Middle frontal gyrus (tissue), 1 donor: ENCODE measurements around the gene TPM1.
A peak's percentile ranks its signal among the peaks of the same experiment; 100 is the strongest.

Source experiments
- DNase-seq: peaks from one replicate; pipeline ENCODE4 v3.0.0-alpha.2; 2015; ENCODE audit warnings: low spot score; ENCODE audit errors: extremely low spot score

Gene TPM1

DNA sequence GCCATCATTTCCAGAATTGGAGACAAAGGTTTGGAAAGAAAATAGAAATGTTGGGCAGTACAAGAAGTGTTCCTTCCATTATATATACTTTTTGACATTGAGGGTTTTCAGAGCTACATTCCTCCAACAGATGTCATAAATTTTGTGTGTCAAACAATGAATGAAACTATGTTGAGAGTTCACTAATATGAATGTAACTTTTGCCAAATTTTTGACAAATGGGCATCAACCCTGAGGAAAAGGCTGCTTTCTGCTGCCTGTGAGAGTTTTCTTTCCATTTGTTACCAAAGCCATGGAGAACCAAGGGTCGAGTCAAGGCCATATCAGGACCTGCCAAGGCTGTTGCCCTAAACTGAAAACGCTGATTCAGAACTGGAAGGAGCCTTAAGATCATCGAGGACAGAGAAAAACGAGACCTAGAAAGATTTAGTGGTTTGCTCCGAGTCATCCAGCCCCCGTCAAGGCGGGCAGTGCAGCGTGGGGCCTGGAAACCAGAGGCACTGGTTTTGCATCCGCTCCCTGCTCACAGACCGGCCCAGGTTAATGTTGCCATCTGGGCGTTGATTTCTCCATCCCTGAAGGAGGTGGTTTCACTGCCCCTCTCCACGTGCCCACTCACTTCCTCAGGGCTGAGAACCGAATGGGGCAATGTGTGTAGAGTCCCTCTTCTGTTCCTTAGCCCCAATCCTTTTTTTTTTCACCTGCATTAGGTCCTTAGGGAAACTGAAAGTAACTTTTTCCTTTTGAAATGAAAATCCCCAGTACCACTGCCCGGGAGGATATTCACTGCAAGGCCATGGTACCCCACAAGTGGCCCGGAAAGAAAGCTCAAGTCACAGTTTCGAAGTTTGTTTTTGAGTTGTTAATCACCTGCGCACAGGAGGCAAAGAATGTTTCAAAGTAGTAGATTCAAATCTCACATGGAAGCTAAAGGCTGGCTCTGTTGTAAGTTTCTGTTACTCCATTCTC, 32.8 kb downstream of the TPM1 start:
- no peak for DNase-seq

DNA sequence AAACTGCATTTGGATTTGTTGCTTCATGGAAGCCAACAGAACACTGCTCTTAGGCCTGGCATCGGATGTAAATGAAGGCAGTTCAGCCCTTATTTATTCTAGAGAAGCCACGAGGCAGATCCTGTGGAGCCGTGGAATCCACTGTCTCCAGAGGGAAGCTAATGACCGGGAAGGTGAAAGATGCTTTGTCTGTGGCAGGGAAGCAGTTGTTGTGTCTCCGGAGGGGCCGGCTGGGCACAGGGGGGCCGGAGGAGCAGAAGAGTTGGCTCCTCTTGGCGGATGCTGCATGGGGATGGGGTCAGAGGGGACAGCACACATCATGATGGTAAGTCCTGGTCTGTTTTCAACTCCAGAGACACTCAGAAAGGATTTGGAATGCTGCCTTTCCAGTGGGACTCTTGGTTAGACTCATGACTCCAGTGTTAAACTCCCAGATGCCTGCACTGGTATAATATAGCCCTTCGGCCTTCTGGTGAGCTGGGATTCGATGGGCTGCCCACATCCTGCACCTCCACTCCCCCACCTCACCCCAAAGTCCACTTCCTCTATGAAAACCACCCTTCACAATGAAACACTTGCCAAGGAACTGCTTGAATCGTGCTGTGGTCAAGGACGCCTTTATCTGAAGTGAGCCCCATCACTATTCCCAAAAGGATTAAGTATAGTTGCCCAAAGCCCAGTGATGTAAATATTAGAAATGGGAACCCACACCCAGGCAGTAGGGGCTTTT, 33.6 kb downstream of the TPM1 start:
- no peak for DNase-seq

DNA sequence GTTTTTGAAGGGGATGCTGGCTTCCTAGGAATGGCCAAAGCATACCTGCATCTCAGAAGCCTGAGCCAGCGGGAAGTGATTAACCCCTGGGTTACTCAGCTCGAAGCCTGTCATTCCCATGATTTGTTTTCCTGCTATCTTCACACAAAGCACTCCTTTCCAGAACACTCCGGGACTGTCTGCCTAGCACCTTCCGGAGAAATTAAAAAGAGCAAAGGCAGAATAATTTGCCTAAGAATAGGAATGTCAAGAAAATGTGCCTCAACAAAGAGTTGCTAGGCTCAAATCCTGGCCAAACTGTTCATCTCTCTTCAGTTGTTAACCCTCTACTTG, 34.1 kb downstream of the TPM1 start:
- no peak for DNase-seq

DNA sequence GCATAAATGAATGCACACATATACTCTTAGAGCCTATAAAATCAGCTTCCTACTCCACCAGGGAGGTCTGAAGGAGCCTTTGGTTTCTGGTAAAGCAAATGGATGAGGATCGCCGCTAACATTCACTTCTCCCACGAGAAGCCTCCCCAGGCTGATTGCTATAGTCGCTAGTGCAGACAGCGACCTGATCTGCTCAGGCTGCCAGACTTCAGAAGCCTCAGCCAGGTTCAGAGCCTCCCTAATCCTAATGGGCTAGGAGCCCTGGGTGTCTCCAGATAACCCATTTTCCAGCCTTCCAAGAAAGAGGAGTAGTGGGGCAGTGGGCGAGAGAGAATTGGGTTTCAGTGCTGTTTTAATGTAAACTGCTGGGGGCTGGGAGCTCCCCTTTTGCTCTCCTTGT, 35.4 kb downstream of the TPM1 start:
- no peak for DNase-seq

DNA sequence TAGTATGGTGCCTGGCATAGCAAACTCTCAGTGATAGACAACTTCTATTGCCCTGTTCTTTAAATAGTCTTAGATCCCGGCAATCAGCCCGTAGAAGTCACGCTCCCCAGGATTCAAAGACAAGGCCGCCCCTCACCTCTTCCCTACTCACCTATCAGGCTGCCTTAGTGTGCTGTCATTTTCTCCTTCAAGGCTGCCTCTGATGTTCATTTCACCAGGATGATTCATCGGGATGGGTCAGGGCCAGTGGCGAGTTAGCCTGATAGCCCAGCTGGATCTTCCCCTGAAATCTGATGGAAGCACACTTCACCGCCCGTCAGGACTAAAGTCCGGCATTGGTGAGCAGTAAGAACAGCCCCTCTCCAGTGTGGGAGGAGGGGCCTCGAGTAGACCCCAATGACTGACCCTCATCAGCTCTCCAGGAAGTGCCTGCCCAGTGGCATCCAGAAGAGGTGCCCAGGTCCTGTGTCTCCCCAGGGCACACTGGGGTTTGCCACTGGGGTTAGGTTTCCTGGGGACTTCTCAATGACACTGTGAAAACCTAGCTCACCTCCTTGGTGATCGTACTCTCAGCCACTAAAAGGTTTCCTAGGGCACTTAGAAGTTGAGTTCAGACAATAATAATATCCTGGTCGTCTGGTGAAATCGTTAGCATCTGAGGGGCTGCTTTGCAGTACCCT, 37.5 kb downstream of the TPM1 start:
- DNase-seq, result no peak

DNA sequence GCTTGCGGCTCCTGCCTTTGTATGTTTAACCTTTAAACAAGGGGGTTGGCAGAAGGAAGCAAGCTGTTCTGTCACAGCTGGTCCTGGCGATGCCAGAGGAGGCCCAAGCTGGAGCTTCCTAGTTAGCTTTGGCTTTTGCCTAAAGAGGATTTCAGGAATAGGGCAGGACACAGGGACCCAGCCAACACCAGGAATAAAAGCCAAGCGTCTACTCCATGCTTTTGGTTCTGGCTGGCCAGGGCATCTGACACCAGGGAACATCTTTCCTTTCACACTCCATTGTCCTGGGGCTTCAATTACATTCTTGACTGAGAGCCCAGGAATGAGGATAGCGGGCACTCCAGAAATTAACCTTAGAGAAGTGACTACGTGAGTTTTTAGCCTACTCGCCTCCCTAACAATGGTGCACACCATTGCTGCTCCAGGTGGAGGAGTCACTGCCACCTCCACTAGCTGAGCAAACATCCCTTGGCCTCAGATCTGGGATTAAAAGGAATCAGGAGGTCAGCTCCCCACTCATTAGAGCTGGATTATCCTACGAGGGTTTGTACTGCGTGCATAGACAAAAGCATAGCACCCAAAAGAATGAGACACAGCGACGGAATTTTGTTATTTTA, 38.2 kb downstream of the TPM1 start:
- DNase-seq, result no peak

DNA sequence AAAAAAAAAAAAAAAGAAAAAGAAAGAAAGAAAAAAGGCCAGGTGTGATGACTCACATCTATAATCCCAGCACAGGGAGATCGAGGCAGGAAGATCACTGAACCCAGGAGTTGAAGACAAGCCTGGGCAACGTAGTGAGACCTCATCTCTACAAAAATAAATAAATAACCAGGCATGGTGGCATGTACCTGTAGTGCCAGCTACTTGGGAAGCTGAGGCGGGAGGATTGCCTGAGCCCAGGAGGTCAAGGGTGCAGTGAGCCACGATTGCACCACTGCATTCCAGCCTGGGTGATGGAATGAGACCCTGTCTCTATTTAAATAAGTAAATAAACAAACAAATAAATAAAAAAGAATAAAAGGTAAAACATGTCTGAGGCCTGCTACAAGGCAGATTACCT, 39.8 kb downstream of the TPM1 start:
- DNase-seq, result no peak

DNA sequence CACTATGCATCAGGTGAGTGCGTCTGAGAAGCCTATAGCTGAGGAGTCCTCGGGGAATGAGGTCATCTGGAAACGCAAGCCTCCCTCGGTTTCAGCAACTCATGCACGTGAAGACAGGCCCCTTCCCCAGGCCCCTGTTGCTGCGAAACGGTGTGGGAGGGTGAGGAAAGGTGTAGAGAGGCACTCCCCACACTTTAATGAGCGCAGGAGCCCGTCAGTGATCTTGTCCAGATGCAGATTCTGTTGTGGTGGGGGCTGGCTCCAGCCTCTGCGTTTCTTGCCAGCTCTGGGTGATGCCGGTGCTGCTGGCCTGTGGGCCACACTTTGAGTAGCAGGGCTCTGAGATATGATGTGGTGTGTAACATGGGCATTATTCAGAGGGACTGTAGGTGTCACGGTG, 40.5 kb downstream of the TPM1 start:
- no peak for DNase-seq

DNA sequence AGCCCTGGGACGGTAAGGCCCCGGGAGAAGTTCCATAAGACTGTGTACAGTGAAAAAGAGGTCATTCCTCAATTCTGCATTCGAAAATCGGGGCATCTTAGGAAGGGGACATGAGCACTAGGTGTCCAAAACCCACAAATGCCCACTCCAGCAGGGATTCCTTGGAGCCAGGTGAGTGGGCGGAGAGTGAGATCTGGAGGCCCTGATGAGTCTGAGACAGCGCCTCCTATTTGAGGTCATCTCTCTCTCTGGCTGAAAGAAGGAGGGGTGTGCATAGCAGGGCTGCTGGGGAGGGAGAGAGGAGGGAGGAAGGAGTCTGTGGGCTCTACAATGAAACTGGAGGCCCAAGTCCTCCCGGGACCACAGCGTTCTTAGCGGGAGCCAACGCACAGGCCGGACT, 41.0 kb downstream of the TPM1 start:
- DNase-seq, result no peak

DNA sequence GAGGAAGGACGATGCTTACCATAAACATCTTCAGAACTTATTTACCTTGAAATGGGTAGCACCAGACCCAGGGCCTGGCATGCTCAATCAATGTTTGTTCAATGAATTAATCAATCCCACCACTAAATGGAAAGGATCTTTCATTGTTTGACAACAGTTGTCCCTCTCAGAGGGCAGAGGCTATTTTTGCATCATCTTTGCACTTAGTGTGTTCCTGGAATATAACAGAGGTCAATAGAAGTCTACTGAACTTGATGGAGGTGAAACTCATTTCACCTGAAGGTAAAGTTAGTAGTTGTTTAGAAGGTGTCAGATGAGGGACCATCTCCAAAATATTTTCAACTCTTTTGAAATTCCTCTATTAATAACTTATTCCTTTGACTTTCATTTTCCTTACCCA, 42.3 kb downstream of the TPM1 start:
- no peak for DNase-seq

DNA sequence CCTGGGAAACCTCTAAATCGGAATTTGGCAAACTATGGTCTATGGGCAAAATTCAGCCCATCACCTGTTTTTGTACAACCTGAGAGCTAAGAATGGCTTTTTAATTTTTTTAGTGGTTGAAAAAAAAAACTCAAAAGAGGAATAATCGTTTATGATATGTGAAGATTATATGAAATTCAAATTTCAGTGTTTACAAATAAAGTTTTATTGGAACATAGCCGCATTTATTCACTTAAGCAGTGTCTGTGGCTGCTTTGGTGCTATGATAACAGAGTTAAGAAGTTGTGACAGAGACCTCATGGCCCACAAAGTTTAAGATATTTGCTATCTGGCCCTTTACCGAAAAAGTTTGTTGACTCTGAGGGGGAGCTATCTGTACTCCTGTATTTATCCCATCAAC, 42.7 kb downstream of the TPM1 start:
- no peak for DNase-seq

DNA sequence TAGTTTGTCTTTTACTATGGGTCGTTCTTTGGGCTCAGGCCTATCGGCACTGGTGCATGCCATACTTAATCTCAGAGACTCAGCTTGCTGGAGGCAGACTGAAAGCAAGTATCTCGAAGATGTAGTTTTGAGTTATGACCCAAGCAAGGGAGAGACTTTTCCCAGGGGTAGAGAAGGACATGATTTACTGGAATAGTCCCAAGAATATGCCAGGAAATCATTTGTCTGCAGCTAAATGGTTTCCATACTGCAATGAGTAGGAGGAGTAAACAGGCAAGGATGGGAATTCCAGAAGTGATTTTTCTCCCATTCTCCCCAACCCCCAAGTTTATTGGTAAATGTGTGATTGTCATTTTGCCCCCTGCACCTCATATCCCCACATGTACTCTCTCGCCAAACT, 43.7 kb downstream of the TPM1 start:
- no peak for DNase-seq

DNA sequence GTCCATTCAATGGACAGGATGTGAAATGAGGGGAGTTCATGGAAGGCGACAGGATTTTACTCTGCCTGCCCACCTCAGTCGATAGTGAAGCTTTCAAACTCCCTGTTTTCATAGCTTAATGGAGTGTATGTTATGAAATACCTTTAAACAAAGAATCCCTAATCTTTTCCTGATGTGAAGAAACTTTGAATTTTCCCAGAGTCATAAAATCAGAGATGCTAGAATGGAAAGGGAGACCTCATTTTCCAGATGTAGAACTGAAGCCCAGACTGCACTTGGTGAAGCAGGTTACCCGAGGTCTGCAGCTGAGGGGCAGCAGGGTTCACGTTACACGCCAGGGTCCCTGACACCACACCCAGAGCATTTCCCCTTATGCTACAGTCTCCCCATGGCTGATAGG, 44.4 kb downstream of the TPM1 start:
- DNase-seq, result no peak

DNA sequence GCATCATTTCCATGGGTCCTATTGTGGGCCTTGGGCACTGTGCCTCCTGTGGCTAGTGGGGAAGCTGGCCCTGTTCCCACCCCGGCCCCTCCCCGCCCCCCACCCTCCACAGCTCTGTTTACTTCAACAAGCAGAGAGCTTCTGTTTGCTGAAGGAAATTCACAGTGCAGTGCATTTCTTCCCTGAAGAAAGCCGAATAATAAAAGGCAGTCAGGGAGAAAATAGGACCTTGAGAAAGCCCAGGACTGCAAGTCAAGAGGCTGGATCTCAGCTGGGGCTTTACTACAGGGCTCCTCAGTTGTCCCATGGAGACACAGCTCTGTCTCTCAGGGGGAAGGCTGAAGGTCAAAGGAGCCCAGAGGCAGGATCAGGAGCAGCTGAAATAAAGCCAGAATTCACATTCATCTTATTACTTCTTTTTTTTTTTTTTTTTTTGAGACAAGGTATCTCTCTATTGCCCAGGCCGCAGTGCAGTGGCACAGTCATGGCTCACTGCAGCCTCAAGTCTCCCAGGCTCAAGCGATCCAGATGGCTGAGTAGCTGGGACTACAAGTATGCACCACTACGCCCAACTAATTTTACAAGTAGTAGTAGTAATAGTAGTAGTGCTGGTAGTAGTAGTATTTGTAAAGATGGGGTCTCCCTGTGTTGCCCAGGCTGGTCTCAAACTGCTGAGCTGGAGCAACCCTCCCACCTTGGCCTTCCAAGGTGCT, 46.1 kb downstream of the TPM1 start:
- DNase-seq, result no peak

DNA sequence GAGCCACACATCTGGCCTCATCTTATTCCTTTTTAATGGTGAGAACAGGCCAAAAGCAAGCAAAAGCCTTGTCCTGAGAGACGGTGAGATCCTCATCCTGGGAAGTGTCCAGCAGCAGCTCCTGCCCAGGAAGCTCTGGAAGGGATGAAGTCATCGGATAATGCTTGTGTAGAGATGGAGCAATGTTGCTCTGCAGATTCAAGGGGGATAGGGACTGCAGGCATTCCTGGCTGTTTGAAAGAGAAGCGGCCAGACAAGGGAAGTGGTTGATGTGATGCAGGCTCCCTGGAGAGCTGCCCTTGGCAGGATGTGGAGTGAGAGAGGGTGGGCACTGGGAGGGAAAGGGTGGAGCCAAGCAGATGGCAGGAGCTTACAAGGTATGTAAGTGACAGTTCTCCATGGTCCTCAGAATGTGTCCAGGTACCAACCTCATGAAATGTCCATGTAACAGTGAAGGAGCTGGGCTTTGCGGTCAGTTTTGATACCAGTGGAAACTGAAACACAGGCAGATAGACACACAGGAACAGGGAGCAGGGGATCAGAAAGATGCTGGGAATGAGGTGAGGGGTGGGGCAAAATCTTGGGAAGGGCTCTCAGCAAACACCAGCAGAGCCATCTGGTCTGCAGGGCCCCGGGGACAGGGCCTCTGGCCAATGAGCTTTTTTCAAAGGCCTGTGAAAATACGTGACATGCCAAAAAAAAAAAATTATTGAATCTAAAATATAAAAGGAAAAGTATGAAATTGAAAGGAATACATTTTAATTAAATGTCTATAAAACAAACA, 46.9 kb downstream of the TPM1 start:
- DNase-seq, result no peak

DNA sequence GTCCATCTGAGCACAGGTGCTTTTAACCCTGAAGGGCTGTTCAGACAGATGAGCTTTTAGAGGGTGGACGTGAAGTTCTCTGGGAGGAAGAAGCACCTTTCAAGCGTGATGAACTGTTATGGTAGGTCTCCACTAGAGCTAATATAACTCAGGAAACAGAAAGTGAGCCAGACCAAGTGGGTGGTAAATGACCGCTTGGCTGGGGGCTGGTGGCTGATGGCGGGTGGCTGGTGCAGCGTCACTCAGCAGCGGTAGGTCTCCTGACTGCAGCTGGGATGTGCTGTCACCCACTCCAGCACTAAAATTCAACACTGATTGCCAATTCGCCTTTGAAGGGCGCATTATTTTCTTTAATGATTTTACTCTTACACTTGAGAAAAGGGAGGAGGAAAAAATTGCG, 47.9 kb downstream of the TPM1 start:
- DNase-seq, result no peak

DNA sequence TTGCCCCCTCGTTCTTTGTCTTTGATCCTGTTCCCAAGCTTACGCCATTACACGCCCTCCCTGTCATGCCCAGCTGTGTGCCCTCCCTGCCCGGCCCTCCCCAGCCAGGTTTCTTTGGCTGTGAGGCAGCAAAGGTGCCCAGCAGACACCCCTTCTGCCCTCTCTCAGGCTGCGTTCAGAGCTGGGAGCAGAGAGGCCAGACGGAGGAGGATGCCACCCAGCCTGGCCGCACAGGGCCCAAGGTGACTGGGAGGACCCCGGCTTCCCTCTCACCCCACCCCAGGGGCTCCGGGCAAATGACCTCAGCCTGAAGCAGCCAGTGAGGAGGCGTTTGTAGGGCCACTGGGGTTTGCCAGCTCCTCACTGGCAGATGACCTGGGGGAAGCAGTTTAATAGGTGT, 48.3 kb downstream of the TPM1 start:
- DNase-seq, result no peak

DNA sequence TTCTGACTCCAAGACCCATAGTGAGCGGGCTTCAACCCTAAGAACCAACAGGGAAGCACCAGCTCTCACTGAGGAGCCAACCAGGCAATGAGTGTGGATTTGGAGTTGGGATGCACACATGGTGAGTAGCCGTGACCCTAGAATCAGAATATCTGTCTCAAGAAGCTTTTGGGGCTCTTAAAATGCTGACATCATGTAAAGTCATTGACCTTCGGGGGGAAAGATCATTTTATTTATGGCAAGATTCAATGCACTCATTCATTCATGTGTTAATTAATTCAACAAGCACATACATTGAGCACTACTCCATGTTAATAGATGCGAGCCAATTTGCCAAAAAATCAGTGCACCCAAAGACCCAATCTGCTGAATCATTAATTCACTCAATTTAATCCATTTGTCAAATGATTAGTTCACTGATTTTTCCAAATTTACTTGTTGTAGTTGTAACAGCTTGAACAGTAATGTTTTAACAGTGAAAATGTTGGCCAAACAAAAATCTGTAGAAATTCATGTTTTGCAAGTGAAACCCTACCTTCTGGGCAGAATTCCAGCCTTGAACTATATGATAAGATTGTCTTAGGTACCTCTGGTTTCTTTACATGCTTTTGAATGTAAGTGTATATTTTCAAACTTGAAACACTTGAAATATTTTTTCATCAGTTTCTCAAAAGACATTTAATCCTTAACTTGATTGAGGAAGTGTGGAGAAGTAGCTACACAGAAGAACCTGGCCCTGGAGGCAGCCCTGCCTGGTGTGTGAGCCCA, 49.3 kb downstream of the TPM1 start:
- no peak for DNase-seq

DNA sequence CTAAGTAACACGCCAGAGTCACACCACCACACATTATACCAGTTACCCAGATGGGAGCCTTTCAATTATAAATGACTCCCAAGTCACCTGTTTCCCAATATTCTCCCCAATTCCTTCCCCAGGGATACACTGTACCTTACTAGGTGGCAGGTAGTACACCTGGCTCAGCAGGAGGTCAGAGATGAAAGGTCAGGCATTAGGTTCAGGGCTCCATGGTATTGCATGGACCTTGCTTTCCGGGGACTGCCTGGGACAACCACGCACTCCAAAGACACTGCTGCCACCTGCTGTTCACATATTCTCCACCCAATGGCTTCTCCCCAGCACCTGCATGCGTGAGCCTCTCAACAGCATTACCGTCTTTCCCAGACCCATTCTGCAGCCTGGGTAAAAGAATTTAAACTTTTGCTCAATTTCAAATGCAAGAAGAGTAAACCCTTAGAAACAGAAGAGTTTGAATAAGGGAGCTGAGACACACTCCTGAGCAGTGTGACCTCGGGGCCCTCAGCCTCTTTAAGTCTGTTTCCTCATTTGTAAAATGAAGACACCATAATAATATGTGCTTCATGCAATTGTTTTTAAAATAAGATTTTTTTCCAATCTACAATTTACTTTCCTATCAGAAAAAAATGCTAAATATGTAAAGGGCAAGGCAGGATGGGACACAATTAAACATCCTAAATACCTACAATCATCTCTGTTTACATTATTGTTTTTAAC, 51.1 kb downstream of the TPM1 start:
- peak; percentile 20 for DNase-seq
